ENCODE measurements around the gene OBP2B. TPM values are rescaled to one million over a fixed set of nuclear protein-coding genes. Genes with fewer than 3 reads are reported as not detected.
"Not testable (repeated sequence)": the region's sequence is repeated elsewhere in the genome, so short reads cannot be mapped to it uniquely, and the experiment has no call there.

The OBP2B gene
- total and polyA plus RNA-seq, 7 donors: not detected

GRCh38 chr9:133230093-133230492 lies 21.0 kb upstream of the OBP2B start:
- no peak for TF ChIP-seq POLR2A (IDR thresholded peaks at IDR 0.05)
- no peak for TF ChIP-seq POLR2AphosphoS5 (IDR thresholded peaks at IDR 0.05)
- no peak for TF ChIP-seq EP300 (IDR thresholded peaks at IDR 0.05)
- TF ChIP-seq CTCF (IDR thresholded peaks at IDR 0.05): no peak
- peak; percentile 19 for DNase-seq
- intact Hi-C loops (cut with DNase I): no loop called here
- H3K27me3 ChIP-seq: peaks cover 0 to 25% (median 0%) of the 10 kb centered on the region in 3 donors
- H3K36me3 ChIP-seq: no peaks in the 10 kb centered on the region
- whole genome bisulfite sequencing, 2 donors: 88 to 94% methylated on average over 5 of the region's 5 CpGs
- H3K27ac ChIP-seq: no peak overlapping the region
- H3K4me1 ChIP-seq: no peaks in the 10 kb centered on the region
- no peaks in the 10 kb centered on the region for H3K9me3 ChIP-seq
- no peak overlapping the region for H3K4me3 ChIP-seq

GRCh38 chr9:133228474-133229193 lies 19.6 kb upstream of the OBP2B start:
- H3K4me1 ChIP-seq; H3K27ac ChIP-seq; H3K9me3 ChIP-seq; H3K36me3 ChIP-seq; intact Hi-C loops (cut with DNase I); H3K4me3 ChIP-seq: not testable (repeated sequence)
- H3K27me3 ChIP-seq: peaks cover 0 to 27% (median 0%) of the 10 kb centered on the region in 3 donors
- 87 to 88% methylated on average over 22 of the region's 22 CpGs for WGBS, 2 donors
- peak; percentile 54 for DNase-seq

GRCh38 chr9:133227996-133228395 lies 18.9 kb upstream of the OBP2B start:
- whole genome bisulfite sequencing, 2 donors: 87 to 90% methylated on average over 8 of the region's 8 CpGs
- intact Hi-C loops (cut with DNase I): not testable (repeated sequence)
- peak; percentile 40 for DNase-seq

GRCh38 chr9:133227242-133227860 lies 18.3 kb upstream of the OBP2B start:
- peak; percentile 38 for DNase-seq
- peaks cover 0 to 31% (median 0%) of the 10 kb centered on the region in 3 donors for H3K27me3 ChIP-seq
- intact Hi-C loops (cut with DNase I): no loop called here
- TF ChIP-seq POLR2AphosphoS5 (IDR thresholded peaks at IDR 0.05) (no peak), POLR2A (IDR thresholded peaks at IDR 0.05) (no peak), CTCF (IDR thresholded peaks at IDR 0.05) (no peak), EP300 (IDR thresholded peaks at IDR 0.05) (no peak)
- H3K9me3 ChIP-seq: no peaks in the 10 kb centered on the region
- no peaks in the 10 kb centered on the region for H3K36me3 ChIP-seq
- 92 to 94% methylated on average over 11 of the region's 11 CpGs for WGBS, 2 donors
- no peak overlapping the region for H3K27ac ChIP-seq
- no peak overlapping the region for H3K4me3 ChIP-seq
- H3K4me1 ChIP-seq: no peaks in the 10 kb centered on the region

More at GRCh38 chr9:133227996-133228395, 18.9 kb upstream of the OBP2B start:
- not testable (repeated sequence) for H3K4me3 ChIP-seq, H3K36me3 ChIP-seq, H3K4me1 ChIP-seq, H3K9me3 ChIP-seq, H3K27ac ChIP-seq
- peaks cover 0 to 30% (median 0%) of the 10 kb centered on the region in 3 donors for H3K27me3 ChIP-seq

- no peaks in the 10 kb centered on the region for H3K9me3 ChIP-seq
- H3K27me3 ChIP-seq: peaks cover 0 to 31% (median 0%) of the 10 kb centered on the region in 3 donors
- intact Hi-C loops (cut with DNase I): no loop called here
- WGBS, 2 donors: 79 to 87% methylated on average over 25 of the region's 25 CpGs
- no peak overlapping the region for H3K4me3 ChIP-seq
- no peak overlapping the region for H3K27ac ChIP-seq
- no peak for TF ChIP-seq EP300 (IDR thresholded peaks at IDR 0.05)
- no peaks in the 10 kb centered on the region for H3K36me3 ChIP-seq
- H3K4me1 ChIP-seq: no peaks in the 10 kb centered on the region
- peak; percentile 48 for DNase-seq
Observed at GRCh38 chr9:133226219-133227171, 17.4 kb upstream of the OBP2B start.

Data from sigmoid colon (tissue), 7 donors.